SK-N-SH treated with all-trans-retinoic acid at 6 μM for 48 hours (cell line): ENCODE results near the gene FBXW12.

Source experiments
- ESRRG ChIP-seq: fragments of 250-450 bp; sonication (Bioruptor Pico); IDR thresholded peaks from 2 replicates; pipeline ENCODE4 v1.6.1; 2021; ENCODE audit warnings: mild to moderate bottlenecking
- ISL1 ChIP-seq: fragments of 250-450 bp; sonication (Bioruptor Pico); IDR thresholded peaks from 2 replicates; pipeline ENCODE4 v2.1.2; 2022; ENCODE audit warnings: mild to moderate bottlenecking, moderate library complexity
- TOX ChIP-seq: fragments of 250-450 bp; sonication (Bioruptor Pico); IDR thresholded peaks from 2 replicates; pipeline ENCODE4 v1.8.0; 2021; ENCODE audit warnings: mild to moderate bottlenecking, moderate library complexity, borderline replicate concordance
- TF ChIP-seq, protein P1 (sequence below): fragments of 250-450 bp; sonication (Bioruptor Pico); IDR thresholded peaks from 2 replicates; pipeline ENCODE4 v1.8.0; 2020; ENCODE audit warnings: mild to moderate bottlenecking, moderate library complexity, borderline replicate concordance
- TF ChIP-seq, protein P2 (sequence below): fragments of 250-450 bp; sonication (Bioruptor Pico); IDR thresholded peaks from 2 replicates; pipeline ENCODE4 v1.5.1; 2021; ENCODE audit warnings: mild to moderate bottlenecking, moderate library complexity

DNA sequence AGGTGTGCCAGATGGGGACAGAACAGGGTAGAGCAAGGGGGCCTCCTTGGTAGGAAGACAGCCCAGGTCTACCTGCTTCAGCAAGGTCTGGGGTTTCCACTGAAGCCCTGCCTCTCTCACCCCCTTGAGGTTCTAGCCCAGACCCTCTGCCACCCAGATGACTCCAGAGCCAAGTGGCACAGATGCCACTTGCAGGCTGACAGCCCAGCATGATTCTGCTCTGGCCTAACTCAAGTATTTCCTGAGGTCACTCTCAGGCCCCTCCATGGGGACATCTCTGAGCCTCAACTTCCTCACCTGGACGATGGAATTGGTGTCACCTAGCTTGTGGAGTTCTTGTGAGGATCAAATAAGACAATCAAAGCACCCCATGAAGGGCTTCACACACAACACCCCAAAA, 34.0 kb downstream of the FBXW12 start:
- TF ChIP-seq ESRRG (CRISPR knock-in tag) (no peak), TOX (CRISPR knock-in tag) (no peak), ISL1 (CRISPR knock-in tag) (no peak)
- TF ChIP-seq, protein P1, sequence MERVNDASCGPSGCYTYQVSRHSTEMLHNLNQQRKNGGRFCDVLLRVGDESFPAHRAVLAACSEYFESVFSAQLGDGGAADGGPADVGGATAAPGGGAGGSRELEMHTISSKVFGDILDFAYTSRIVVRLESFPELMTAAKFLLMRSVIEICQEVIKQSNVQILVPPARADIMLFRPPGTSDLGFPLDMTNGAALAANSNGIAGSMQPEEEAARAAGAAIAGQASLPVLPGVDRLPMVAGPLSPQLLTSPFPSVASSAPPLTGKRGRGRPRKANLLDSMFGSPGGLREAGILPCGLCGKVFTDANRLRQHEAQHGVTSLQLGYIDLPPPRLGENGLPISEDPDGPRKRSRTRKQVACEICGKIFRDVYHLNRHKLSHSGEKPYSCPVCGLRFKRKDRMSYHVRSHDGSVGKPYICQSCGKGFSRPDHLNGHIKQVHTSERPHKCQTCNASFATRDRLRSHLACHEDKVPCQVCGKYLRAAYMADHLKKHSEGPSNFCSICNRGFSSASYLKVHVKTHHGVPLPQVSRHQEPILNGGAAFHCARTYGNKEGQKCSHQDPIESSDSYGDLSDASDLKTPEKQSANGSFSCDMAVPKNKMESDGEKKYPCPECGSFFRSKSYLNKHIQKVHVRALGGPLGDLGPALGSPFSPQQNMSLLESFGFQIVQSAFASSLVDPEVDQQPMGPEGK (CRISPR knock-in tag): no peak
- TF ChIP-seq, protein P2, sequence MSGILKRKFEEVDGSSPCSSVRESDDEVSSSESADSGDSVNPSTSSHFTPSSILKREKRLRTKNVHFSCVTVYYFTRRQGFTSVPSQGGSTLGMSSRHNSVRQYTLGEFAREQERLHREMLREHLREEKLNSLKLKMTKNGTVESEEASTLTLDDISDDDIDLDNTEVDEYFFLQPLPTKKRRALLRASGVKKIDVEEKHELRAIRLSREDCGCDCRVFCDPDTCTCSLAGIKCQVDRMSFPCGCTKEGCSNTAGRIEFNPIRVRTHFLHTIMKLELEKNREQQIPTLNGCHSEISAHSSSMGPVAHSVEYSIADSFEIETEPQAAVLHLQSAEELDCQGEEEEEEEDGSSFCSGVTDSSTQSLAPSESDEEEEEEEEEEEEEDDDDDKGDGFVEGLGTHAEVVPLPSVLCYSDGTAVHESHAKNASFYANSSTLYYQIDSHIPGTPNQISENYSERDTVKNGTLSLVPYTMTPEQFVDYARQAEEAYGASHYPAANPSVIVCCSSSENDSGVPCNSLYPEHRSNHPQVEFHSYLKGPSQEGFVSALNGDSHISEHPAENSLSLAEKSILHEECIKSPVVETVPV (CRISPR knock-in tag): no peak
